Mesothelial cell of epicardium (in vitro differentiated cells): ENCODE results near the gene CELA1. TPM values are rescaled to one million over a fixed set of nuclear protein-coding genes. Genes with fewer than 3 reads are reported as not detected.

Experiments
- DNase-seq, 2 experiments: peaks; one replicate each; pipeline ENCODE4 v3.0.0; 2021; ENCODE audit warnings: low spot score in 2 of 2; ENCODE audit not compliant: unreplicated experiment in 2 of 2
- H3K27ac Mint-ChIP-seq: 2 replicates; pipeline ENCODE4 v1.8.0; 2021; ENCODE audit warnings: mixed read lengths
- H3K27me3 Mint-ChIP-seq: 2 replicates; pipeline ENCODE4 v1.8.0; 2021; ENCODE audit warnings: low read depth, mixed read lengths
- H3K36me3 Mint-ChIP-seq: 2 replicates; pipeline ENCODE4 v1.8.0; 2021; ENCODE audit warnings: mixed read lengths
- H3K4me1 Mint-ChIP-seq: 2 replicates; pipeline ENCODE4 v1.8.0; 2021; ENCODE audit warnings: mixed read lengths
- H3K4me3 Mint-ChIP-seq: 2 replicates; pipeline ENCODE4 v1.8.0; 2021; ENCODE audit warnings: mild to moderate bottlenecking, moderate library complexity, mixed read lengths
- H3K9me3 Mint-ChIP-seq: 2 replicates; pipeline ENCODE4 v1.8.0; 2021; ENCODE audit warnings: mixed read lengths
- CTCF ChIP-seq: fragments of 200-600 bp; sonication (generic); IDR thresholded peaks from one replicate; pipeline ENCODE4 v1.5.0; 2021; ENCODE audit warnings: antibody characterized with exemption; ENCODE audit not compliant: unreplicated experiment
- total RNA-seq: library from RNA; stranded (reverse); gene quantifications from 3 replicates; pipeline ENCODE4 v1.2.1, GENCODE V29; 2021

The CELA1 gene
- total RNA-seq, 1 donor from 2014 or later = not detected

GRCh38 chr12:51330186-51330585, 16.3 kb downstream of the CELA1 start:
- Mint-ChIP-seq H3K36me3 (no peaks in the 10 kb centered on the region), H3K27me3 (no peaks in the 10 kb centered on the region), H3K4me3 (no peak overlapping the region), H3K9me3 (no peaks in the 10 kb centered on the region), H3K4me1 (peaks cover 6% of the 10 kb centered on the region), H3K27ac (no peak overlapping the region)
- no peak for DNase-seq
- TF ChIP-seq CTCF = no peak

- no peaks in the 10 kb centered on the region for H3K36me3 Mint-ChIP-seq
- no peak overlapping the region for H3K27ac Mint-ChIP-seq
Measured at GRCh38 chr12:51329742-51330141, 16.7 kb downstream of the CELA1 start.

GRCh38 chr12:51328587-51328986, 17.9 kb downstream of the CELA1 start:
- H3K27ac Mint-ChIP-seq = no peak overlapping the region

More at GRCh38 chr12:51329742-51330141, 16.7 kb downstream of the CELA1 start:
- DNase-seq = no peak
- Mint-ChIP-seq H3K4me3 (no peak overlapping the region), H3K4me1 (peaks cover 6% of the 10 kb centered on the region), H3K27me3 (no peaks in the 10 kb centered on the region), H3K9me3 (no peaks in the 10 kb centered on the region)
- no peak for TF ChIP-seq CTCF

GRCh38 chr12:51326698-51327439, 19.6 kb downstream of the CELA1 start:
- TF ChIP-seq CTCF = no peak
- Mint-ChIP-seq H3K4me3 (no peak overlapping the region), H3K27ac (peak overlapping the region; percentile 17), H3K36me3 (no peaks in the 10 kb centered on the region), H3K4me1 (peaks cover 15% of the 10 kb centered on the region), H3K27me3 (no peaks in the 10 kb centered on the region), H3K9me3 (no peaks in the 10 kb centered on the region)
- no peak for DNase-seq

More at GRCh38 chr12:51328587-51328986, 17.9 kb downstream of the CELA1 start:
- no peak for DNase-seq
- Mint-ChIP-seq H3K4me3 (no peak overlapping the region), H3K27me3 (no peaks in the 10 kb centered on the region), H3K9me3 (no peaks in the 10 kb centered on the region), H3K4me1 (peaks cover 6% of the 10 kb centered on the region), H3K36me3 (no peaks in the 10 kb centered on the region)
- no peak for TF ChIP-seq CTCF

- DNase-seq = no peak
- H3K4me3 Mint-ChIP-seq = no peak overlapping the region
- no peak overlapping the region for H3K27ac Mint-ChIP-seq
- peaks cover 29% of the 10 kb centered on the region for H3K4me1 Mint-ChIP-seq
- H3K36me3 Mint-ChIP-seq = no peaks in the 10 kb centered on the region
- H3K27me3 Mint-ChIP-seq = no peaks in the 10 kb centered on the region
- no peak for TF ChIP-seq CTCF
- H3K9me3 Mint-ChIP-seq = no peaks in the 10 kb centered on the region
Measured at GRCh38 chr12:51324953-51325352, 21.5 kb downstream of the CELA1 start.
